Suprapubic skin (tissue), 4 donors: ENCODE data around the gene ACTL8. TPM values are rescaled to one million over a fixed set of nuclear protein-coding genes. Genes with fewer than 3 reads are reported as not detected.
A peak's percentile ranks its signal among the peaks of the same experiment; 100 is the strongest.

Experiments
- DNase-seq, 2 donors: peaks; one replicate each; pipeline ENCODE4 v3.0.0-alpha.2; 2019; ENCODE audit warnings: low spot score in 2 of 2
- H3K27ac ChIP-seq: fragments of 200-600 bp; sonication (generic); one replicate; pipeline ENCODE4 v1.5.1; 2019
- H3K27me3 ChIP-seq: fragments of 200-600 bp; sonication (generic); one replicate; pipeline ENCODE4 v1.5.1; 2019
- H3K36me3 ChIP-seq: fragments of 200-600 bp; sonication (generic); one replicate; pipeline ENCODE4 v1.5.1; 2019
- H3K4me1 ChIP-seq: fragments of 200-600 bp; sonication (generic); one replicate; pipeline ENCODE4 v1.5.1; 2019
- H3K4me3 ChIP-seq: fragments of 200-600 bp; sonication (generic); one replicate; pipeline ENCODE4 v1.5.1; 2019; ENCODE audit warnings: mild to moderate bottlenecking
- H3K9me3 ChIP-seq: fragments of 200-600 bp; sonication (generic); one replicate; pipeline ENCODE4 v1.5.1; 2019
- CTCF ChIP-seq, 2 donors: fragments of 200-600 bp in 1 of 2; fragments of 450-650 bp in 1 of 2; sonication (generic) in 1 of 2; IDR thresholded peaks; one replicate each; pipeline ENCODE4 v1.5.1; 2016 to 2019; ENCODE audit warnings: antibody characterized with exemption in 2 of 2, mild to moderate bottlenecking in 1 of 2, moderate library complexity in 1 of 2
- EP300 ChIP-seq: sonication (generic); formaldehyde crosslinking; IDR thresholded peaks from one replicate; pipeline ENCODE4 v1.6.1; 2017; ENCODE audit warnings: antibody characterized with exemption
- POLR2A ChIP-seq, 2 donors: fragments of 450-650 bp; IDR thresholded peaks; one replicate each; pipeline ENCODE4 v1.6.1; 2017; ENCODE audit warnings: antibody characterized with exemption in 2 of 2, mild to moderate bottlenecking in 2 of 2, moderate library complexity in 2 of 2
- POLR2AphosphoS5 ChIP-seq, 3 donors: sonication (generic); formaldehyde crosslinking; IDR thresholded peaks; one replicate each; pipeline ENCODE4 v1.6.1; 2017; ENCODE audit warnings: antibody characterized with exemption in 3 of 3
- WGBS: methylation state at CpG from one replicate; pipeline ENCODE4 v1.1.5; 2018; 5-methylcytosine and 5-hydroxymethylcytosine counted together
- total RNA-seq, 4 donors: library from RNA; depleted of rRNA; stranded (reverse); fragments of >200 nt; gene quantifications; one replicate each; pipeline ENCODE4 v1.1.0, GENCODE V29; 2016

Gene ACTL8
- total RNA-seq, 4 donors from 2014 or later, result not detected

- no peaks in the 10 kb centered on the region for H3K9me3 ChIP-seq
- no peaks in the 10 kb centered on the region for H3K4me1 ChIP-seq
- peak in 1 of 2 donors; percentile 48 for DNase-seq
- TF ChIP-seq CTCF (IDR thresholded peaks at IDR 0.05) (no peak), POLR2A (IDR thresholded peaks at IDR 0.05) (no peak), POLR2AphosphoS5 (IDR thresholded peaks at IDR 0.05) (no peak), EP300 (no peak)
- no peaks in the 10 kb centered on the region for H3K36me3 ChIP-seq
- H3K27ac ChIP-seq, result no peak overlapping the region
- H3K27me3 ChIP-seq, result peaks cover 41% of the 10 kb centered on the region
- H3K4me3 ChIP-seq, result no peak overlapping the region
- WGBS, result 87% methylated on average over 15 of the region's 15 CpGs
Measured at GRCh38 chr1:17833661-17834501, 78.7 kb downstream of the ACTL8 start.

- Histone ChIP-seq H3K27me3 (peaks cover 40% of the 10 kb centered on the region), H3K9me3 (no peaks in the 10 kb centered on the region), H3K4me1 (no peaks in the 10 kb centered on the region), H3K36me3 (no peaks in the 10 kb centered on the region), H3K4me3 (no peak overlapping the region), H3K27ac (no peak overlapping the region)
- TF ChIP-seq CTCF (IDR thresholded peaks at IDR 0.05) (no peak), EP300 (no peak)
- WGBS, result 71% methylated on average over 8 of the region's 8 CpGs
- no peak for DNase-seq
Measured at GRCh38 chr1:17834561-17835100, 79.5 kb downstream of the ACTL8 start.

- Histone ChIP-seq H3K36me3 (no peaks in the 10 kb centered on the region), H3K4me3 (no peak overlapping the region), H3K4me1 (no peaks in the 10 kb centered on the region), H3K9me3 (no peaks in the 10 kb centered on the region), H3K27ac (no peak overlapping the region), H3K27me3 (peaks cover 46% of the 10 kb centered on the region)
- no peak for DNase-seq
- 54% methylated on average over 7 of the region's 12 CpGs for WGBS
- no peak for TF ChIP-seq POLR2A (IDR thresholded peaks at IDR 0.05)
- no peak for TF ChIP-seq EP300
- no peak for TF ChIP-seq POLR2AphosphoS5 (IDR thresholded peaks at IDR 0.05)
- TF ChIP-seq CTCF (IDR thresholded peaks at IDR 0.05), result no peak
Measured at GRCh38 chr1:17837233-17838030, 82.3 kb downstream of the ACTL8 start.

- no peak overlapping the region for H3K27ac ChIP-seq
- H3K36me3 ChIP-seq, result no peaks in the 10 kb centered on the region
- H3K27me3 ChIP-seq, result peaks cover 60% of the 10 kb centered on the region
- no peak for DNase-seq
- no peaks in the 10 kb centered on the region for H3K9me3 ChIP-seq
- no peak for TF ChIP-seq EP300
- no peak for TF ChIP-seq POLR2AphosphoS5 (IDR thresholded peaks at IDR 0.05)
- TF ChIP-seq CTCF (IDR thresholded peaks at IDR 0.05), result no peak
- TF ChIP-seq POLR2A (IDR thresholded peaks at IDR 0.05), result no peak
- H3K4me1 ChIP-seq, result no peaks in the 10 kb centered on the region
- 76% methylated on average over 5 of the region's 8 CpGs for WGBS
- H3K4me3 ChIP-seq, result no peak overlapping the region
Measured at GRCh38 chr1:17839641-17840196, 84.6 kb downstream of the ACTL8 start.
